Hepatocyte (in vitro differentiated cells): ENCODE results near the gene CIDEC.

Experiments used
- EZH2 ChIP-seq: fragments of 200-600 bp; sonication (generic); IDR thresholded peaks from 2 replicates; pipeline ENCODE4 v1.6.1; 2016; ENCODE audit warnings: antibody characterized with exemption, mild to moderate bottlenecking, borderline replicate concordance
- TF ChIP-seq, protein P1 (sequence below): fragments of 200-600 bp; sonication (generic); IDR thresholded peaks from 2 replicates; pipeline ENCODE4 v1.5.1; 2016; ENCODE audit warnings: antibody characterized with exemption, mild to moderate bottlenecking; ENCODE audit not compliant: poor library complexity

DNA sequence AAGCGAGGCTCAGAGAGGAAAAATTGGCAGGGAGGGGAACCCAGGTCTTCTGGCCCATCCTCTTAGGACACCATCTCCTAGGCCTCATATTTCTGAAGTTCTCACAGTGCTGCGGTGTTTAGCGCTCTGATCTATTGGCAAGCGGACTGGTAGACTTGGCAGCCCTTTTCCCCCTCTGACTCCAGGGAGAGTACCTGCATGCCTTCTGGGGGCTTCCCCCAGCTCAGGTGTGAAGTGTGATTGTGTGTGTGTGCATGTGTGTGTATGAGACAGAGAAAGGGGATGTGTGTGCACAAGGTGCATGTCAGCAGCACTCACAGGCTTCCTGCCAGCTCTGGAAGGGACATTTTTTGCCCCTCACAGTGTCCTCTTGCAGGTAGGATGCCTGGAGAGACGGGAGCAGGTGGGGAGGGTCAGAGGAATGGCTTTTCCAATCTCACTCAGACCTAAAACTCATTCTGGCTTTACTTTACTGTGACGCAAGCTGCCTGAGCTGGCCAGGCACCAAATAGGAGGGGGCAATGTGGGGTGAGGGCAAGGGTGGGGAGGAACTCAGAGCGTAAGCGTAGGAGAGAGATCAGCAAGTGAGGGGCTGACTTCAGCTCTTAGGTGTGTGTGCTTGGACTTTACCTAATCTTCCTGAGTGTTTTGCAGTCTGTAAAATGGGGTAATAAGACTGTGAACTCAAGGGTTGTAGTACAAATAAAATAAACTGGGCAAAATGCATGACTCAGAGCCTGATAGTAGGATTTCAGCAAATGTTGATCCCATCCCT is 18.6 kb upstream of the CIDEC start:
- TF ChIP-seq, protein P1, sequence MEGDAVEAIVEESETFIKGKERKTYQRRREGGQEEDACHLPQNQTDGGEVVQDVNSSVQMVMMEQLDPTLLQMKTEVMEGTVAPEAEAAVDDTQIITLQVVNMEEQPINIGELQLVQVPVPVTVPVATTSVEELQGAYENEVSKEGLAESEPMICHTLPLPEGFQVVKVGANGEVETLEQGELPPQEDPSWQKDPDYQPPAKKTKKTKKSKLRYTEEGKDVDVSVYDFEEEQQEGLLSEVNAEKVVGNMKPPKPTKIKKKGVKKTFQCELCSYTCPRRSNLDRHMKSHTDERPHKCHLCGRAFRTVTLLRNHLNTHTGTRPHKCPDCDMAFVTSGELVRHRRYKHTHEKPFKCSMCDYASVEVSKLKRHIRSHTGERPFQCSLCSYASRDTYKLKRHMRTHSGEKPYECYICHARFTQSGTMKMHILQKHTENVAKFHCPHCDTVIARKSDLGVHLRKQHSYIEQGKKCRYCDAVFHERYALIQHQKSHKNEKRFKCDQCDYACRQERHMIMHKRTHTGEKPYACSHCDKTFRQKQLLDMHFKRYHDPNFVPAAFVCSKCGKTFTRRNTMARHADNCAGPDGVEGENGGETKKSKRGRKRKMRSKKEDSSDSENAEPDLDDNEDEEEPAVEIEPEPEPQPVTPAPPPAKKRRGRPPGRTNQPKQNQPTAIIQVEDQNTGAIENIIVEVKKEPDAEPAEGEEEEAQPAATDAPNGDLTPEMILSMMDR, result no peak
- no peak for TF ChIP-seq EZH2
